ENCODE data around the gene BLM. TPM values are rescaled to one million over a fixed set of nuclear protein-coding genes. Genes with fewer than 3 reads are reported as not detected.
A peak's percentile ranks its signal among the peaks of the same experiment; 100 is the strongest.
"Not testable (repeated sequence)": the region's sequence is repeated elsewhere in the genome, so short reads cannot be mapped to it uniquely, and the experiment has no call there.

BLM gene
- polyA plus RNA-seq, 2 donors: 2.3 to 3.6 TPM

DNA sequence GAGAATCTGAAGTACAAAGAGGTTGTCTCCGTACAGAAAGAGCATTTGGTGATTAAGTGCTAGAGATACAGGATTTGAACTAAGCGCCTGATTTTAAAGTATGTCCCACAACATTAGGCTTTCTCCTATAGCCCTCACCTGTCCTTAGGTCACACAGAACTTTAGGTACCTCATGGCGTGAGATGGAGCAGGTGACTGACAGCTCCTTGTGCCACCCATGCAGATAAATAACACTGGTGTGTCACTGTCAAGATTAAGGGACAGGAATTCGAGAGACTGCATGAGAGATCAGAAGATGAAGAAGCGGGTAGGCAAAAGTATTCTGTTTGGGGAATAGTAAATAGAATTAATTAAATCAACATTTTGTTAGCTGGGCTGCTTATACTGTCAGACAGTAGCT is 1.1 kb downstream of the BLM start:
- Histone ChIP-seq H3K36me3 (ENCODE audit: control insufficient read depth in 2 of 2, insufficient read depth in 2 of 2, low read length in 1 of 2) (no peaks in the 10 kb centered on the region), H3K4me1 (ENCODE audit: control insufficient read depth in 2 of 2, insufficient read depth in 2 of 2, low read length in 1 of 2) (no peaks in the 10 kb centered on the region), H3K27ac (ENCODE audit: low read depth in 2 of 2, low read length in 1 of 2) (no peak overlapping the region), H3K4me3 (ENCODE audit: low read depth in 1 of 2, low read length in 2 of 2) (peak overlapping the region in 1 of 2 donors; percentile 63), H3K9me3 (ENCODE audit: control insufficient read depth in 2 of 2, insufficient read depth in 1 of 2, low read depth in 1 of 2, low read length in 1 of 2) (no peaks in the 10 kb centered on the region), H3K27me3 (ENCODE audit: control insufficient read depth in 1 of 2, insufficient read depth in 2 of 2, low read length in 2 of 2) (no peaks in the 10 kb centered on the region)
- WGBS, 2 donors: 47 to 59% methylated on average over 5 of the region's 5 CpGs

DNA sequence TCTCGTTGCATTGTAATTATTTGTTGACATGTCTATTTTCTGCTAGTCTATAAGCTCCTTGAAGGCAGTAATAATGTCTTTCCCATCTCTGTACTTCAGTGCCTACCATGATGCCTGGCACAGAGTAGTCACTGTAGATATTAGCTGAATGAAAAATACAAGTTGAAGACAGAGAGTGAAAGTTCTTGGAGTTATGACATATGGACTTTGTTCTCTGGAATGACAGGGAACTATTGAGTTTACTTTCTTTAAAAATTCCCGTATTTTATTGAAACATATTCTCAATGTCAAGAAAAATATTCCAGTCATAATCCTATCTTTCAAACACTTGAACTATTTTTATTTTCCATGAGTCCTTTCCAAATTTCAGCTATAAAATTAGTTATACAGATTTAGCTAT is 3.0 kb downstream of the BLM start:
- no peaks in the 10 kb centered on the region for H3K36me3 ChIP-seq (ENCODE audit: control insufficient read depth in 2 of 2, insufficient read depth in 2 of 2, low read length in 1 of 2)
- no peaks in the 10 kb centered on the region for H3K27me3 ChIP-seq (ENCODE audit: control insufficient read depth in 1 of 2, insufficient read depth in 2 of 2, low read length in 2 of 2)
- H3K4me1 ChIP-seq (ENCODE audit: control insufficient read depth in 2 of 2, insufficient read depth in 2 of 2, low read length in 1 of 2): no peaks in the 10 kb centered on the region
- no peaks in the 10 kb centered on the region for H3K9me3 ChIP-seq (ENCODE audit: control insufficient read depth in 2 of 2, insufficient read depth in 1 of 2, low read depth in 1 of 2, low read length in 1 of 2)
- no peak overlapping the region for H3K4me3 ChIP-seq (ENCODE audit: low read depth in 1 of 2, low read length in 2 of 2)
- WGBS, 2 donors: 65 to 81% methylated on average over 2 of the region's 2 CpGs
- H3K27ac ChIP-seq (ENCODE audit: low read depth in 2 of 2, low read length in 1 of 2): no peak overlapping the region

DNA sequence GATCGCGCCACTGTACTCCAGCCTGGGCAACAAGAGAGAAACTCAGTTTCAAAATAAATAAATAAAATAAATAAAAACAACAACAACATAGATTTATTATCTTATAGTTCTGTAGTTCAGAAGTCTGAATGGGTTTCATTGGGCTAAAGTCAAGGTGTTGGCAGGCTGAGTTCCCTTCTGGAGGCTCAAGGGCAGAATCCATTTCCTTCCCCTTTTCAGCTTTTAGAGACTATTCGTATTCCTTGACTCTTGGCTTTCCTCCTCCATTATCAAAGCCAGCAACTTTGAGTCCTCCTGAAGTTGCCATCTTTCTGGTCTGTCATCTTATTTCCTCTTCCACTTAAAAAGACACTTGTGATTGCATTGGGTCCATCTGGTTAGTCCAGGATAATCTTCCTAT is 12.1 kb downstream of the BLM start:
- no peaks in the 10 kb centered on the region for H3K4me1 ChIP-seq (ENCODE audit: control insufficient read depth in 2 of 2, insufficient read depth in 2 of 2, low read length in 1 of 2)
- H3K9me3 ChIP-seq (ENCODE audit: control insufficient read depth in 2 of 2, insufficient read depth in 1 of 2, low read depth in 1 of 2, low read length in 1 of 2): no peaks in the 10 kb centered on the region
- 90 to 95% methylated on average over 3 of the region's 3 CpGs for WGBS, 2 donors
- H3K27me3 ChIP-seq (ENCODE audit: control insufficient read depth in 1 of 2, insufficient read depth in 2 of 2, low read length in 2 of 2): no peaks in the 10 kb centered on the region
- no peak overlapping the region for H3K4me3 ChIP-seq (ENCODE audit: low read depth in 1 of 2, low read length in 2 of 2)
- H3K27ac ChIP-seq (ENCODE audit: low read depth in 2 of 2, low read length in 1 of 2): no peak overlapping the region
- no peaks in the 10 kb centered on the region for H3K36me3 ChIP-seq (ENCODE audit: control insufficient read depth in 2 of 2, insufficient read depth in 2 of 2, low read length in 1 of 2)

DNA sequence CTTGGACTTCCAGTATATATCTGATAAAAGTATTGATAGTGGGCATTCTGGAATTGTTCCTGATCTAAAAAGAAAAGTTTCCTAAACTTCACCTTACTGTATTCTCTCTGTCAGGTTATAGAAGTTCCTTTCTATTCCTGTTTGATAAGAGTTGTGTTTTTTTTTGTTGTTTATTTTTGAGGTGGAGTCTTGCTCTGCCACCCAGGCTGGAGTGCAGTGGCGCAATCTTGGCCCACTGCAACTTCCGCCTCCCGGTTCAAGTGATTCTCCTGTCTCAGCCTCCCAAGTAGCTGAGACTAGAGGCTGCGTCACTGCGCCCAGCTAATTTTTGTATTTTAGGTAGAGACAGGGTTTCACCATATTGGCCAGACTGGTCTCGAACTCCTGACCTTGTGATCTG is 13.1 kb downstream of the BLM start:
- H3K27me3 ChIP-seq (ENCODE audit: control insufficient read depth in 1 of 2, insufficient read depth in 2 of 2, low read length in 2 of 2): no peaks in the 10 kb centered on the region
- WGBS, 2 donors: 95 to 98% methylated on average over 6 of the region's 6 CpGs
- no peaks in the 10 kb centered on the region for H3K36me3 ChIP-seq (ENCODE audit: control insufficient read depth in 2 of 2, insufficient read depth in 2 of 2, low read length in 1 of 2)
- H3K9me3 ChIP-seq (ENCODE audit: control insufficient read depth in 2 of 2, insufficient read depth in 1 of 2, low read depth in 1 of 2, low read length in 1 of 2): no peaks in the 10 kb centered on the region
- H3K4me1 ChIP-seq (ENCODE audit: control insufficient read depth in 2 of 2, insufficient read depth in 2 of 2, low read length in 1 of 2): no peaks in the 10 kb centered on the region
- H3K4me3 ChIP-seq (ENCODE audit: low read depth in 1 of 2, low read length in 2 of 2): no peak overlapping the region
- H3K27ac ChIP-seq (ENCODE audit: low read depth in 2 of 2, low read length in 1 of 2): no peak overlapping the region

DNA sequence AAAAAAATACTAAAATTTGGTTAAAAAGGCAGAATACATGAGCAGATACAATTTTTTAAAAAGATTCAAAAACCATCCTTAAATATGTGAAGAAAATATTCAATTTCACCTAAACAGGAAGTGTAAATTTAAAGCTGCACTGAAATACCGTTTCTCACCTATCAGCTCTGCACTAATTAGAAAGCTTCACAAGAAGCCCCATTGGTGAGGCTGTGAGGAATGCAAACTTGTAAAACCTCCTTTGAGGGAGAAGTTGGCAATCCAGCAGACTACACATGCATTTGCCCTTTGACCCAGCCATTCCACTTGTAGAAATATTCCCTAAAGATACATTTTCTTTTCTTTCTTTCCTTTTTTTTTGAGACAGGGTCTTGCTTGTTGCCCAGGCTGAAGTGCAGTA is 18.8 kb downstream of the BLM start:
- H3K4me1 ChIP-seq (ENCODE audit: control insufficient read depth in 2 of 2, insufficient read depth in 2 of 2, low read length in 1 of 2): no peaks in the 10 kb centered on the region
- H3K36me3 ChIP-seq (ENCODE audit: control insufficient read depth in 2 of 2, insufficient read depth in 2 of 2, low read length in 1 of 2): no peaks in the 10 kb centered on the region
- H3K27me3 ChIP-seq (ENCODE audit: control insufficient read depth in 1 of 2, insufficient read depth in 2 of 2, low read length in 2 of 2): no peaks in the 10 kb centered on the region
- no peak overlapping the region for H3K27ac ChIP-seq (ENCODE audit: low read depth in 2 of 2, low read length in 1 of 2)
- H3K4me3 ChIP-seq (ENCODE audit: low read depth in 1 of 2, low read length in 2 of 2): no peak overlapping the region
- 70 to 78% methylated on average over 1 of the region's 1 CpG for WGBS, 2 donors
- no peaks in the 10 kb centered on the region for H3K9me3 ChIP-seq (ENCODE audit: control insufficient read depth in 2 of 2, insufficient read depth in 1 of 2, low read depth in 1 of 2, low read length in 1 of 2)

DNA sequence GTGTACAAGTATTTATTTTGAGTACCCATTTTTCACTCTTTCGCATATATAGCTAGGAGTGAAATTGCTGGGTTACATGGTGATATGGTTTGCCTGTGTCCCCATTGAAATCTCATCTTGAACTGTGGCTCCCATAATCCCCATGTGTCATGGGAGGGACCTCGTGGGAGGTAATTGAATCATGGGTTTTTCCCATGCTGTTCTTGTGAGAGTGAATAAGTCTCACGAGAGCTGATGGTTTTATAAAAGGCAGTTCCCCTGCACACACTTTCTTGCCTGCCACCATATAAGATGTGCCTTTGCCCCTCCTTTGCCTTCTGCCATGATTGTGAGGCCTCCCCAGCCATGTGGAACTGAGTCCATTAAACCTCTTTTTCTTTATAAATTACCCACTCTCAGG is 23.4 kb downstream of the BLM start:
- H3K27ac ChIP-seq (ENCODE audit: low read depth in 2 of 2, low read length in 1 of 2); H3K9me3 ChIP-seq (ENCODE audit: control insufficient read depth in 2 of 2, insufficient read depth in 1 of 2, low read depth in 1 of 2, low read length in 1 of 2); H3K36me3 ChIP-seq (ENCODE audit: control insufficient read depth in 2 of 2, insufficient read depth in 2 of 2, low read length in 1 of 2); H3K4me3 ChIP-seq (ENCODE audit: low read depth in 1 of 2, low read length in 2 of 2); H3K27me3 ChIP-seq (ENCODE audit: control insufficient read depth in 1 of 2, insufficient read depth in 2 of 2, low read length in 2 of 2); H3K4me1 ChIP-seq (ENCODE audit: control insufficient read depth in 2 of 2, insufficient read depth in 2 of 2, low read length in 1 of 2): not testable (repeated sequence)
- WGBS, 2 donors: 86 to 89% methylated on average over 3 of the region's 3 CpGs

DNA sequence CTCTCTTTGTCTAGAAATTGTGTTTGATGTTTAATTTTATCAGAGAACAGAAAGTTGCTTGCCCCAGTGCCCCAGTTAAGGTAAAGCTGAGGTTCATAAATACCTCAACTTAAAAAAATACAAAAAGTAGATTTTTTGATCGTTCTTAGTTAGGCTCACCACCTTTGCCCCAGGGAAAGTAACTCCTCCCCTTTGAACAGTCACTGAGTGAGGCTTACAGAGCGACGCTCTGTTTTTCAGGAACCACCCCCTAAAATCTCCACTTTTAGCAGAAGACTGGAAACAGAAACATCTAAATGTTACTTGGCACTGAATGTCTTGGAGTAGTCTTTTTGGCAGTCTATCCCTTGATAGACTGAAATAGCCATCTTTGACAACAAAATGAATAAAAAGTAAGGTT is 24.9 kb downstream of the BLM start:
- Histone ChIP-seq H3K27ac (ENCODE audit: low read depth in 2 of 2, low read length in 1 of 2) (no peak overlapping the region), H3K4me3 (ENCODE audit: low read depth in 1 of 2, low read length in 2 of 2) (no peak overlapping the region), H3K4me1 (ENCODE audit: control insufficient read depth in 2 of 2, insufficient read depth in 2 of 2, low read length in 1 of 2) (no peaks in the 10 kb centered on the region), H3K36me3 (ENCODE audit: control insufficient read depth in 2 of 2, insufficient read depth in 2 of 2, low read length in 1 of 2) (no peaks in the 10 kb centered on the region), H3K9me3 (ENCODE audit: control insufficient read depth in 2 of 2, insufficient read depth in 1 of 2, low read depth in 1 of 2, low read length in 1 of 2) (no peaks in the 10 kb centered on the region), H3K27me3 (ENCODE audit: control insufficient read depth in 1 of 2, insufficient read depth in 2 of 2, low read length in 2 of 2) (no peaks in the 10 kb centered on the region)
- WGBS, 2 donors: 51 to 55% methylated on average over 3 of the region's 3 CpGs

DNA sequence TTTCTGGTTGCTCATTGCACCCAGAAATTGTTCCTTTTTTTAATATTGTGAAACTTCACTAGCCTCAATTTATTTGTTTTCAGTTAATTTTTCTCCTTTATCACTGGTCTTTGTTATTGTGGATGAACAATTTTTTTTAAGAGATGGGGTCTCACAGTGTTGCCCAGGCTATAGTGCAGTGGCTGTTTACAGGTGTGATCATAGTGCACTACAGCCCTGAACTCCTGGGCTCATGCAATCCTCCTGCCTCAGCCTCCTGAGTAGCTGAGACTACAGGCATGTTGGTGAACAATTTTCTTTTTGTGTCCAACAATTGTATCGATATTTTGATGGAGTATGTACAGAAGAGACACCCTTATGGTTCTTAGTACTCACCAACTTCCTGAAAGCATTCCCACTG is 26.3 kb downstream of the BLM start:
- WGBS, 2 donors: 96 to 97% methylated on average over 1 of the region's 1 CpG
- no peak overlapping the region for H3K27ac ChIP-seq (ENCODE audit: low read depth in 2 of 2, low read length in 1 of 2)
- no peaks in the 10 kb centered on the region for H3K9me3 ChIP-seq (ENCODE audit: control insufficient read depth in 2 of 2, insufficient read depth in 1 of 2, low read depth in 1 of 2, low read length in 1 of 2)
- no peaks in the 10 kb centered on the region for H3K36me3 ChIP-seq (ENCODE audit: control insufficient read depth in 2 of 2, insufficient read depth in 2 of 2, low read length in 1 of 2)
- H3K27me3 ChIP-seq (ENCODE audit: control insufficient read depth in 1 of 2, insufficient read depth in 2 of 2, low read length in 2 of 2): no peaks in the 10 kb centered on the region
- H3K4me3 ChIP-seq (ENCODE audit: low read depth in 1 of 2, low read length in 2 of 2): no peak overlapping the region
- no peaks in the 10 kb centered on the region for H3K4me1 ChIP-seq (ENCODE audit: control insufficient read depth in 2 of 2, insufficient read depth in 2 of 2, low read length in 1 of 2)

DNA sequence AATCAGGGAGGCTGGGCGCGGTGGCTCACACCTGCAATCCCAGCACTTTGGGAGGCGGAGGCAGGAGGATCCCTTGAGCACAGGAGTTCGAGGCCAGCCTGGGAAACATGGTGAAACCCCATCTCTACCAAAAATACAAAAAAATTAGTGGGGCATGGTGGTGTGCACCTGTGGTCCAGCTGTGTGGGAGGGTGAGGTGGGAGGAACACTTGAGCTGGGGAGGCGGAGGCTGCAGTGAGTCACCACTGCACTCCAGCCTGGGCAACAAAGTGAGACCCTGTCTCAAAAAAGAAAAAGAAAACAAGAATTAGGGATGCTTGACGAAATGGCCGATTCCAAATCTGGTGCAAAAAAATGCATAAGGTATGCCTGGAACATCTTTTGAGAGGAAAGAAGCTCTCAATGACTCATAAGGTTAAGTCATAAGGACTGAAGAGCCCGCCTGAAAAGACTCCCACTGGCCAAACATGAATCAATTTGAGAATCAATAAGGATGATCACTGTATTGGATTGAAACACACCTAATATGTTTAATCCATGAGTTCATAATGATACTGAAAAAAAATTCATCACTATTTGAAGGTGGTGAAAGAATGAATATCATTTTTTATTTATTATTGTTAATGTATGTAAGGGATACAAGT is 27.7 kb downstream of the BLM start:
- Histone ChIP-seq H3K9me3 (ENCODE audit: control insufficient read depth in 2 of 2, insufficient read depth in 1 of 2, low read depth in 1 of 2, low read length in 1 of 2) (no peaks in the 10 kb centered on the region), H3K4me1 (ENCODE audit: control insufficient read depth in 2 of 2, insufficient read depth in 2 of 2, low read length in 1 of 2) (no peaks in the 10 kb centered on the region), H3K36me3 (ENCODE audit: control insufficient read depth in 2 of 2, insufficient read depth in 2 of 2, low read length in 1 of 2) (no peaks in the 10 kb centered on the region), H3K4me3 (ENCODE audit: low read depth in 1 of 2, low read length in 2 of 2) (no peak overlapping the region), H3K27ac (ENCODE audit: low read depth in 2 of 2, low read length in 1 of 2) (no peak overlapping the region), H3K27me3 (ENCODE audit: control insufficient read depth in 1 of 2, insufficient read depth in 2 of 2, low read length in 2 of 2) (no peaks in the 10 kb centered on the region)
- WGBS, 2 donors: 95 to 97% methylated on average over 8 of the region's 8 CpGs

DNA sequence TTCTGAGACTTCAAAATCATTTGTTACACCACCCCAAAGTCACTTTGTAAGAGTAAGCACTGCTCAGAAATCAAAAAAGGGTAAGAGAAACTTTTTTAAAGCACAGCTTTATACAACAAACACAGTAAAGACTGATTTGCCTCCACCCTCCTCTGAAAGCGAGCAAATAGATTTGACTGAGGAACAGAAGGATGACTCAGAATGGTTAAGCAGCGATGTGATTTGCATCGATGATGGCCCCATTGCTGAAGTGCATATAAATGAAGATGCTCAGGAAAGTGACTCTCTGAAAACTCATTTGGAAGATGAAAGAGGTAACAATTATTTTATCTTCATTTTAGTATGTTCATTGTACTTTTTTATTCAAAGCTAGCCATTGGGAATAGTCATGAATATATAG is 32.6 kb downstream of the BLM start:
- Histone ChIP-seq H3K4me1 (ENCODE audit: control insufficient read depth in 2 of 2, insufficient read depth in 2 of 2, low read length in 1 of 2) (no peaks in the 10 kb centered on the region), H3K27me3 (ENCODE audit: control insufficient read depth in 1 of 2, insufficient read depth in 2 of 2, low read length in 2 of 2) (no peaks in the 10 kb centered on the region), H3K36me3 (ENCODE audit: control insufficient read depth in 2 of 2, insufficient read depth in 2 of 2, low read length in 1 of 2) (no peaks in the 10 kb centered on the region), H3K9me3 (ENCODE audit: control insufficient read depth in 2 of 2, insufficient read depth in 1 of 2, low read depth in 1 of 2, low read length in 1 of 2) (no peaks in the 10 kb centered on the region), H3K27ac (ENCODE audit: low read depth in 2 of 2, low read length in 1 of 2) (no peak overlapping the region), H3K4me3 (ENCODE audit: low read depth in 1 of 2, low read length in 2 of 2) (no peak overlapping the region)
- 82 to 85% methylated on average over 3 of the region's 3 CpGs for WGBS, 2 donors

Measured in esophagus (tissue), 2 donors.